ENCODE results near the gene MDH1.
"Not testable (repeated sequence)": the region's sequence is repeated elsewhere in the genome, so short reads cannot be mapped to it uniquely, and the experiment has no call there.

Gene MDH1

DNA sequence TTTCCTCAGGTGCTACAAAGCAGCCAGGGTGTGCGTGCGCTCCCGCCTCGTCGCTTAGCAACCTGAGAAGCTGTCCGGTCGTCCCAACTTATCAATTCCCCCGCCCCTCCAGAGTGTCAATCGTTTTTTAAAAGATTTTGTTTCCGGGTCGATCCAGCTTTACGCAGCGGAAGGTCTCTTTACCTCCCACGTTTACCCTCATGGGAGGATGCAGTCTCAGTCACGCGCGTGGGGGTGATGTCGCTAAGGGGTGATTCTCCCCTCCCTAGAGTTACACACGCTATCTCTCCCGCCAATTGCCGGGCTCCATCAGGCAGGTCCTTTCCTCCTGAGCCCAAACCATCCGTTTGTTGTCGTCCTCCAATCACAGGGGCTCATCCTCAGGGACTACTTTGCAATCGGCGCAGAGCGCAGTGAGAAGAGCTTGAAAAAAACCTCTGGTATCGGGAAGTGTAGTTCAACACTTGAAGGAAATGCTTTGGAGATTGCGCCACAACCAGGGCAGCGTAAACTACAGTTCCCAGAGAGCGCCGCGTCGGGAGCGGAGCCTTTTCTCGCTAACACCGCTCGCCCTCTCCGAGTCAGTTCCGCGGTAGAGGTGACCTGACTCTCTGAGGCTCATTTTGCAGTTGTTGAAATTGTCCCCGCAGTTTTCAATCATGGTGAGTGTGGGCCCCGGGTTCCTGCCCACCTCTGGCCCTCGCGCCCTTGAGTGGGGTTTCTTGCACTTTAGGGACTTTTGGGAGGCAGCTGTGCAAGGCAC lies at the start of gene MDH1, which contains the start of gene WDPCP:
Gene MDH1, plus strand, starts transcription at position 579 of the 763 bp plus-strand sequence. Its CDS starts 81 bp downstream, at position 660.
Gene WDPCP, minus strand, starts transcription at position 93 of the 763 bp plus-strand sequence. CDS start 206 bp downstream, outside the sequence.
- DNase-seq: peak; percentile 98

DNA sequence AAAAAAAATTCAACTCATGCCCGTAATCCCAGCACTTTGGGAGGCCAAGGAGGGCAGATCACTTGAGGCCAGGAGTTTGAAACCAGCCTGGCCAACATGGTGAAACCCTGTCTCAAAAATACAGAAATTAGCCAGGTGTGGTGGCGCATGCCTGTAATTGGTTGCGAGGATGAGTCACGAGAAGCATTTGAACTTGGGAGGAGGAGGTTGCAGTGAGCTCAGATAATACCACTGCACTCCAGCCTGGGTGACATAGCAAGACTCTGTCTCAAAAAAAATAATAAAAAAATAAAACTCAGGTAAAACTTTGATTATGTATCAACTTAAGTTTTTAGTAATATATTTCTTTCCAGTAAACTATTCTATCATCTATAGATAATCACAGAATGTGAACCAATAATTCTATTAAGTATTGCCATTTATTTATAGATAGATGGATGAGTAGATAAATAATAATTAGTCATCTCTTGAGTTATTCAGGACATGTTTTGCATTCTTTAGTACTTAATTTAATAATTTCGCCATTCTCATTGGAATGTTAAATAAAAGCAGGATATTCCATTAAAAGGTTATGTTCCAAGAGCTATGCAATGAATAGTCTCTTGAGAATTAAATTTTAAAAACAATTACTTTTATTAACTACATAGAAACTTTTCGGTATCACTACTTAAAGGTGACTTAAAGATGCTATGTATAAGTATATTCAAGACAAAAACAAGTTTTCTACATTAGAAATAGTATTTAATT lies 49.2 kb upstream of the MDH1 start:
- DNase-seq: no peak

DNA sequence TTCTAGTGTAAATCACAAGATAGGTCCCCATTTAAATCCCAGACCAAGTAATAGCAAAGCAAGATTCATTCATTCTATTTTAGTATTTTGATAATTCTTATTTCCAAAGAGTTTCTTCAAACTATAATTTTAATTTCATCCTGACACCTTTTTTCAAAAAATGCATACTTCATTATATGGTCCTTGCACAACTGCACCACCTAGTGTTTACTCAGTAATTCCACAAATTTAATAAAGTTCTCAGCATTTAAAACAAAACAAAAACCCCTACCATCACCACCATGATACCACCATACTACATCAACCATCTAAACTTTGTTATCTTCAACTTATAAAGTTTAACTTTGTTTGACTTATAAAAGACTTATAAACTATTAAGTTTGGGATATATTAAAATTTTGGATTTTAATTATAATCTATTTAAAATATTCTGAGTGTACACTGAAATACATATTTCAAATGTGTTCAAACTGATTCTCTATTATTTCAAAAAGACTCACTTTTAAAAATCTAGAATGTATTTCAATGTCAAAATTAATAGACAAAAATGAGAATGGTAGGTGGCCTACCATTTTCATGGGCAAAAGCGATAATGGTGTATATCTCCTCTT lies 44.6 kb upstream of the MDH1 start:
- DNase-seq: no peak

DNA sequence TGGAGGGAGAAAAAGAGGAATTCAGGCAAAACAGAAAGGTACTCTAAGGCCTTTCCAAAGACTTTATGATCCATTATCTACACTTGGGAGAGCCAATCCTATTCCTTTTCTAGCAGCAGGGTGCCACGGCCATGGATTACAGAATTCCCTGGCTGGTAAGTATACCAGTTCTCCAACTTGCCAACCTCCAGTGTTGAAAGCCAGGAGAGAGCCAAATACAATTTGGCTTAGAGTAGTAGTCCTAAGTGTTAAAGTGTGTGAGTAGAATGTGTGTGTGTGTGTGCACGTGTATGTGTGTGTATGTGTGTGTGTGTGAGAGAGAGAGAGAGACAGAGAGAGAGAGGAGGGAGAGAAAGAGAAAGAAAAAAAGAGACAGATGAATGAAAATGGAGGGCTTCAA lies 43.7 kb upstream of the MDH1 start:
- no peak for DNase-seq

DNA sequence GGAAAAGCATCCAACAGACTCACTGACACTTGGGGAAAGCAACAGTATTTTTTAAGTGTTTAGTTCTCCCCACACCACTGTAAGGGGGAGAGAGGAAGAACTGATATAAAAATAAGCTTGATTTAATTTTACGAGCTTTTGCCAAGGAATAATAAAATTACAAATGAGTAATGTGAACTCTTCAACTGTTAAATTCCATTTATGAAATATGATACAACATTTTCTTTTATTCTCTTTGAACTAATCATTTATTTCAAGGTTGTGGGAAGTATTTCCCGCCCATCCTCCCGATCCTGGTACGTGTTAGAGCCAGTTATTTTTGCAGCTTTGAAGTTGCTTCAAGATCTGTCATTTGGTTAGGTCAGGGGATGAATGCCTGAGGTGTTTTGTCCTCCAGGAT lies 35.7 kb upstream of the MDH1 start:
- DNase-seq: no peak

DNA sequence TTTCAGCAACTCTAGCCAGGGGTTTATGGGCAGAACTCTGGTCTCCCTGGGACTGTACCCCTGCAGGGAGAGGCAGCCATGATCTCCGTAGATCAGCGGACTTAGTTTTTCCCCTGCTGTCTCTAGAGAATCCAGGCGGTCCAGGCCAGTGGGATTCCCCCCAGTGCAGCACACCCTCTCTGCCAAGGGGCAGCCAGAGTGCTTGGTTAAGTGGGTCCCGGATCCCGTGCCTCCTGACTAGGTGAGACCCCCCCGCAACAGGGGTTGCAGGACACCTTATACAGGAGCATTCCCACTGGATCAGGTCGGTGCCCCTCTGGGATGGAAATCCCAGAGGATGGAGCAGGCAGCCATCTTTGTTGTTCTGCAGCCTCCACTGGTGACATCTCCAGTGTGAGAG lies 33.5 kb upstream of the MDH1 start:
- no peak for DNase-seq

DNA sequence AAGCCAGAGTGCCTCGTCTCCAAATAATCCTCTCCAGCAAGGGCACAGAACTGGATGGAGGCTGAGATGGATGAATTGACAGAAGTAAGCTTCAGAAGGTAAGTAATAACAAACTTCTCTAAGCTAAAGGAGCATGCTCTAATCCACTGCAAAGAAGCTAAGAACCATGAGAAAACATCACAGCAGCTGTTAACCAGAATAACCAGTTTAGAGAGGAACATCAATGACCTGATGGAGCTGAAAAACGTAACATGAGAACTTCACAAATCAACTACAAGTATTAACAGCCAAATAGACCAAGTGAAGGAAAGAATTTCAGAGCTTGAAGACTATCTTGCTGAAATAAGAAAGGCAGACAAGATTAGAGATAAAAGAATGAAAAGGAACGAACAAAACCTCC lies 32.8 kb upstream of the MDH1 start:
- DNase-seq: no peak

DNA sequence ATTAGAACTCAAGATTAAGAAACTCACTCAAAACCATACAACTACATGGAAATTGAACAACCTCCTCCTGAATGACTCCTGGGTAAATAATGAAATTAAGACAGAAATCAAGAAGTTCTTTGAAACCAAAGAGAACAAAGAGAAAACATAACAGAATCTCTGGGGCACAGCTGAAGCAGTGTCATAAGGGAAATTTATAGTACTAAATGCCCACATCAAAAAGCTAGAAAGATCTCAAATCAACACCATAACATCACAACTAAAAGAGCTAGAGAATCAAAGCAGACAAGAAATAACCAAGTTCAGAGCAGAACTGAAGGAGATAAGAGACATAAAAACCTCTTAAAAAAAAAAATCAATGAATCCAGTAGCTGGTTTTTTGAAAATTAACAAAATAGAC lies 30.9 kb upstream of the MDH1 start:
- DNase-seq: not testable (repeated sequence)

DNA sequence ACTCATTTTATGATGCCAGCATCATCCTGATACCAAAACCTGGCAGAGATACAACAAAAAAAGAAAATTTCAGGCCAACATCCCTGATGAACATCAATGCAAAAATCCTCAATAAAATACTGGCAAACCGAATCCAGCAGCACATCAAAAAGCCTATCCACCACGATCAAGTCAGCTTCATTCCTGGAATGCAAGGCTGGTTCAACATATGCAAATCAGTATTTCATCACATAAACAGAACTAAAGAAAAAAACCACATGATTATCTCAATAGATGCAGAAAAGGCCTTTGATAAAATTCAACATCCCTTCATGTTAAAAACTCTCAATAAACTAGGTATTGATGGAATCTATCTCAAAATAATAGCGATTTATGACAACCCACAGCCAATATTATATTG lies 29.8 kb upstream of the MDH1 start:
- DNase-seq: not testable (repeated sequence)

DNA sequence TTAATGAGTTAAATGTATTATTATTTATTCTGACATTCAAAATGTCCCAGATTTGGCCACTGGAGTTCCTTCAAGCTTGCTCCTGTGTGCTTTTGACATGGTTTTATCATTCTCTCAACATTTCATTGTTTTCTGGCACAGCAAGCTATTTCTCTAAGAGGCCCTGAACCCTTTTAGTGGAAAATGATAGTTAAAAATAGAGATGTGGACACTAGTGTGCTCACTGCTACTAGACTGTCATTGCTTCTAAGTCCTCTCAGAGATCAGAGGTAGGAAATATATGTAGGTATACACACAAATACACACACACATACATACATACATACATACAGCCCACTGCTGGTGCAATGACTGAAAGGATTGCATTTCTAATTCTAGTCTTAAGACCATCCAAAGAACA lies 26.0 kb upstream of the MDH1 start:
- no peak for DNase-seq

DNA sequence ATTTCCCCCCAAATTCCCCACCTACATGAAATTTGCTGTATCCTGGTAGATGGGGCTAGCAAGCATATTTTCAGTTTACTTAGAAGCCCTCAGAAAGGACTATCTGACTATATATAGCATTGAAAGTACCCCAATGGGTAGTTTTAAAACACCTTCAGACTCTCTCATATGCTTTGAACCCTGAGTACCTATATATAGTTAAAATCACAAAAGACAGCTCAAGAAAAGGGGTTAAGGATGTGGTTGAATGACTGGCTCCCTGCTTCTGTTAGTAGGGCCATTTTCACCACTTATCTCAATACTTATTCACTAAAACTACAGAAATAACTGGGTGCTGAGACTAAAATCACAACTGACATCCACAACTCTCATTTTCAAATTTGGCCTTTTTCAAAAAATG lies 19.0 kb upstream of the MDH1 start:
- no peak for DNase-seq

DNA sequence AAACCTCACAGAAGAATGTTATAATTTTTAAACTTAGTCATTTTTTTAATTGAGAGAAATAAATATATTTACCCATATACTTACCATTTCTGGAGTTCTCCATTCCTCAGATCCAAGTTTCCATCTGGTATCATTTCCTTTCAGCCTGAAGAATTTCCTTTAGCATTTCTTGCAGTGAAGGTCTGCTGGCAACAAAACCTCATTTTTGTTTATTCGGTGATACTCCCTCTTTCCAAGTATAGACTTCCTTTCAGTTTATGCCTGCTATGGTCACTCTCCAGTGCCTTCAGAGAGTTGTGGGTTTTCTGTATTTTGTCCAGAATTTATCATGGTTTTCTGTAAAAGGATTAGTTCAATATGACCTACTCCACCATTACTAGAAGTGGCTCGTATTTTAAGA lies 17.5 kb upstream of the MDH1 start:
- no peak for DNase-seq

DNA sequence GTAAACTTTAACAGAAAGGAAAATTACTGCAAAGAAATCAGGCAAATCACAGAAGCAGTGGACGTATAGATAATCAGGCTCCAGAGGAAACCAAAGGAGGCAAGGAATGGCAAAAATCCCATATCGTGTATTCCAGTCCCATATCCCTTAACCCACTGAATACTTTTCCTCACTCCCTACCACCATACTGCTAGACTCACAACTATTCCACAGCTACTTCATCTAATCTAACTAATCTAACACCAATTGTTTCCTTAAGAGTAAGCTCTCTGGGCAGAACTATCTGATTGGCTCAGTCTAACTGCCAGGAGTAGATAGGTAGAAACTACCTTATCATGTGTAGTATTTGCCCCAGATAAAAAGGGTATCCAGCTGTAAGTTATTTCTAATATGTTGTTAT lies 16.8 kb upstream of the MDH1 start:
- DNase-seq: no peak

DNA sequence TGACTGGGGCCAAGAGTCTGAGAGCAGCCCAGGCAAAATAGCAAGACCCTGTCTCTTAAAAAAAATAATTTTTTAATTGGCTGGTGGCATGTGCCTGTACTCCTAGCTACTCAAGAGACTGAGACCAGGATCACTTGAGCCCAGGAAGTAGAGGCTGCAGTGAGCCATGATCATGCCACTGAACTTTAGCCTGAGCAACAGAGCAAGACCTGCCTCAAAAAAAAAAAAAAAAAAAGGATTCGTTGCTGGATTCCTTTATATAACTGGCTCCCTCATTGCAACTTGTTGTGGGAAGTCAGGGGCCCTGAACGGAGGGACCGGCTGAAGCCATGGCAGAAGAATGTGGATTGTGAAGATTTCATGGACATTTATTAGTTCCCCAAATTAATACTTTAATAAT lies 15.7 kb upstream of the MDH1 start:
- DNase-seq: not testable (repeated sequence)

DNA sequence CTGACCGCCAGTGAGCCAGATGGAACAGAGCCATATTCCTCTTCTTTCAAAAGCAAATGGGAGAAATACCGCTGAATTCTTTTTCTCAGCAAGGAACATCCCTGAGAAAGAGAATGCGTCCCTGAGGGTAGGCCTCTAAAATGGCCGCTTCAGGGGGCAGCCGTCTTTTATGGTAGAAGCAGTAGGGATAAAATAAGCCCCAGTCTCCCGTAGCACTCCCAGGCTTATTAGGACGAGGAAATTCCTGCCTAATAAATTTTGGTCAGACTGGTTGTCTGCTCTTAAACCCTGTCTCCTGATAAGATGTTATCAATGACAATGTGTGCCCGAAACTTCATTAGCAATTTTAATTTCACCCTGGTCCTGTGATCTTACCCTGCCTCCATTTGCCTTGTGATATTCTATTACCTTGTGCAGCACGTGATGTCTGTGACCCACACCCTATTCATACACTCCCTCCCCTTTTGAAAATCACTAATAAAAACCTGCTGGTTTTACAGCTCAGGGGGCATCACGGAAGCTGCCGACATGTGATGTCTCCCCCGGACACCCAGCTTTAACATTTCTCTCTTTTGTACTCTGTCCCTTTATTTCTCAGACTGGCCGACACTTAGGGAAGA lies 14.9 kb upstream of the MDH1 start:
- DNase-seq: not testable (repeated sequence)

DNA sequence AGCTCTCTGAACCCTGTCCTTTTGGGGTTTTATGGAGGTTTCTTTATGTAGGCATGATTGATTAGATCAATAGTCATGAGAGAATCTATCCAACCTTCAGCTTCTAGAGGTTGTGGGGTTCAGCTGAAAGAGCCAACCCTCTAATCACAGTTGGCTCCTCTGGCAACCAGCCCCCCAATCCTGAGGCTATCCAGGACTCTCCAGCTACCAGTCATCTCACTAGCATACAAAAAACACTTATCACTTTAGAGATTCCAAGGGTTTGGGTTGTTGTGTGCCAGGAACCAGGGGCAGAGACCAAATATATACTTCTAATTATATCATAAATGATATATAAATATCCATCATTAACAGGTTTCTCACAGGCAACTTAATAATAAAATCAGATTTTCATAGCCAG lies 12.2 kb upstream of the MDH1 start:
- DNase-seq: no peak

DNA sequence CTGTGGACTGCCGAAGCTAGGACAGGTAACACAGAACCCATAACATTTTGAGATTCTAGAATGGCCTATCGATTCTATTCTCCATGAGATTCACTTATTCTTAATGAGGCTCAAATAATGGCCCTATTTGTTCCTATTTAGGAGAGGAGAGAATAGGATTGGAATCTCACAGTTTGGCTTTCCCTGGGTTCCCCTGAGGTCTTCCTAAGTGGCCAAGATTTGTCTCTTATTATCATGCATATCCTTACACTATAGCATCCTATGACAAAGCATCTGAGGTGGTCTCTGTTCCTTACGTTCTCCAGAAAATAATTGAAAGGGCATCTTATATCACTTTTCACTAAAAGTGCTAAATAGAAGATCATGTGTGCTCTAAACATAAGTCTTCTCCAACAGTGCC lies 10.0 kb upstream of the MDH1 start:
- DNase-seq: no peak

DNA sequence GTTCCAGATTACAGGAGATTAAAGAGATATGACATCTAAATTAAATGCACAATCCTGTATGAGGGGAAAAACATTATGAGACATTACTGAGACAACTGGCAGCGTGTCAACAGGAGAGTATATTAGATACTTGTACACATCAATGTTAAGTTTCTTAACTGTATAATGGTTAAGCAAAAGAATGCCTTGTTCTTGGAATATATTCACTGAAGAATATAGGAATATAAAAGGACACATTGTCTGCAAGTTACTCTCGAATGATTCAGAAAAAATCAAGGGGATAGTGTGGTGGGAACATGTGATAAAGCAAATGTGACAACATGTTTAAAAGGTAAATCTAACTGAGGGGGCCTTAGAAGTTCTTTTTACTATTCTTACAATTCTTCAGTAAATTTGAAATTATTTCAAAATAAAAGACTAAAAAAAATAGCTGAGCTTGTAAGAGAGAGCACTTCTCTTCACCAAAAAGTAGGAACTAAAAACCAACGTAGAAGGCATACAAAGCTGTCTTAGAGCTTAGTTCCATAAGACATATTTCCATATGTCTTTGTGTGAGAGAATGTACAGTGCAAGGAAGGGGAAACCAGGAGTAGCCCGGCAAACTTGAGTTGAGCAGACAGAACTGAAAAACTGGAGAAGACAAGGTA lies 8.0 kb upstream of the MDH1 start:
- DNase-seq: no peak

DNA sequence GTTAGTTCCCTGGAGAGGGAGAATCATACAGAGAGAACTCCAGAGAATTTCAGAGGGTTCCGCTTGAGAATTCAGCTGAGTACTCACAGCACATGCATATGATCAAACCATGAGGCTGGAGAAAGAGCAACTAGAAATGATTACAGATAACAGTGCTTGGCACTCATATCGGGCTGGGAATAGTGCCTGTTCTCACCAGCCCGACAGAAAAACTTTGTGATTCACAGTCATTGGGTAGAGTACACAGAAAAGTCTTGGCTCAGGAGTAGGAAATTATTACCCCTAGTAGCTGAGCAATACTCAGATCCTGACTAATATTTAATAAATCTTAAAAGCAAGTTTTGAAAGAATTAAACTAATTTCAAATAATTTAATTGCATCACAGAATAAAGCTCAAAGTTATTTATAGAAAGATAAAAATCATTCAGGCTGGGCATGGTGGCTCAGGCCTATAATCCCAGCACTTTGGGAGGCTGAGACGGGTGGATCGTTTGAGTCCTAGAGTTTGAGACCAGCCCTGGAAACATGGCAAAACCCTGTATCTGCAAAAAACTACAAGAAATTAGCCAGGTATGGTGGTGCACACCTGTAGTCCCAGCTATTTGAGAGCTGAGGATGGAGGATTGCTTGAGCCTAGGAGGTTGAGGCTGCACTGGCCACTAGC lies 7.3 kb upstream of the MDH1 start:
- no peak for DNase-seq

DNA sequence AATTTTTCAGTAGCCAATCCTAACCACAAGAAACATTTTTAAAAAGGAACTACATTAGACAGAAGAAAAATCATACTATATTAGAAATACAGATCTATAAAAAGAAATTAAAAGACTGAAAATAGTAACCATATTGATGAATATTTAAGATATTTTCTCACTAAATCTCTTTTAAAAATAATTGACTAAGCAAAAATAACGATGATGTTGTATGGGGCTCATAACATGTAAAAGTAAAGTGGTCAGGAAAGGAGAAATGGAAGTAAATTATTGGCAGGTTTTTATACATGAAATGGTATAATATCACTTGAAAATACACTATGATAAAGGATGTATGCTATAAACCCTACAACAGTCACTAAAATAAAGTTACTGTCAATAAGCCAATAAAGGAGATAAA lies 5.9 kb upstream of the MDH1 start:
- DNase-seq: no peak

DNA sequence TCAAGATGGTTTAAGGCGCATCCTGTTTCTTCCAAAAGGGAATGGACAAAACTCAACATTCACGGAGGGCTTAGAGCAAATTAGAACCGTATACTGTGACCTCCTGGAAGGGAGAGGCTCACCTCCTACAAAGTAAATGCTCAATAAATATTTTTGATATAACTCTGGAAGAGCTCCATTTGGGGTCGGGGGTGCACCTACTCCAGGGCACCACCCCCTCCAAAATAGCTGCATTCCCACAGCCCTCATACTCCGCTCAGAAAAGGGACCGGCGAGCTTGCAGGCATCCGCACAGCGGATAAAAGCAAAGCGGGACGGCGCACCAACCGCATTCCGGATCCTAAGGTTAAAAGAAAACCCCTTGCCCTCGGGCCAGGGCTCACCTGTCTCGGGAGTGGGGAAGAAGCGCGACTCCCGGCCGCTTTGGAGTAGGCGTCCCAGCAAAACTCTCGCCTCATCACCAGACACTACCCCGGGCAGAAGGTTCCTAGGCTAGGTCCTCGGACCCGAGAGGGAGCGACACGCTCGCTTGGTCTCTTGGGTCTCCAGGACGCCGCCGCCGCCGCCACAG lies 864 bp upstream of the MDH1 start:
- no peak for DNase-seq

Measured in DMS79 (cell line).